Muscle of leg (tissue), 11 donors: Measurements from ENCODE around the gene STK24. TPM values are rescaled to one million over a fixed set of nuclear protein-coding genes. Genes with fewer than 3 reads are reported as not detected.
A peak's percentile ranks its signal among the peaks of the same experiment; 100 is the strongest.

Source experiments
- DNase-seq: peaks from one replicate; pipeline ENCODE4 v3.0.0; 2013
- H3K27ac ChIP-seq: one replicate; pipeline ENCODE4 v1.5.1; 2013; ENCODE audit warnings: mild to moderate bottlenecking, low read length, control low read depth
- H3K27me3 ChIP-seq: one replicate; pipeline ENCODE4 v1.6.1; 2013; ENCODE audit warnings: low read length; ENCODE audit not compliant: control insufficient read depth, insufficient read depth
- H3K36me3 ChIP-seq: one replicate; pipeline ENCODE4 v1.6.1; 2013; ENCODE audit warnings: low read length; ENCODE audit not compliant: control insufficient read depth, insufficient read depth
- H3K4me1 ChIP-seq: one replicate; pipeline ENCODE4 v1.6.1; 2013; ENCODE audit warnings: low read length; ENCODE audit not compliant: control insufficient read depth, insufficient read depth
- H3K4me3 ChIP-seq: one replicate; pipeline ENCODE4 v1.5.1; 2013; ENCODE audit warnings: low read length, control low read depth
- H3K9me3 ChIP-seq: replicated peaks from 2 replicates; pipeline ENCODE4 v1.6.1; 2013; ENCODE audit warnings: low read depth, low read length; ENCODE audit not compliant: control insufficient read depth
- WGBS: methylation state at CpG from one replicate; pipeline ENCODE4 v1.1.5; 2013; ENCODE audit warnings: missing lambda C conversion rate; ENCODE audit not compliant: insufficient coverage; 5-methylcytosine and 5-hydroxymethylcytosine counted together
- polyA plus RNA-seq, 8 donors: library from polyadenylated mRNA; unstranded; fragments of 120-200 nt; gene quantifications; one replicate each; pipeline versions ENCODE4 v1.2.1 to v1.2.3, GENCODE V29; 2013; ENCODE audit warnings: inconsistent platforms in 1 of 8, low replicate concordance in 1 of 8; ENCODE audit not compliant: insufficient read length in 8 of 8, insufficient read depth in 1 of 8
- total RNA-seq: library from RNA; stranded (reverse); fragments of 120-200 nt; gene quantifications from one replicate; pipeline ENCODE4 v1.2.4, GENCODE V29; 2013

The STK24 gene
- total and polyA plus RNA-seq, 9 donors: 36.2 to 61.8 (median 44.1) TPM

DNA sequence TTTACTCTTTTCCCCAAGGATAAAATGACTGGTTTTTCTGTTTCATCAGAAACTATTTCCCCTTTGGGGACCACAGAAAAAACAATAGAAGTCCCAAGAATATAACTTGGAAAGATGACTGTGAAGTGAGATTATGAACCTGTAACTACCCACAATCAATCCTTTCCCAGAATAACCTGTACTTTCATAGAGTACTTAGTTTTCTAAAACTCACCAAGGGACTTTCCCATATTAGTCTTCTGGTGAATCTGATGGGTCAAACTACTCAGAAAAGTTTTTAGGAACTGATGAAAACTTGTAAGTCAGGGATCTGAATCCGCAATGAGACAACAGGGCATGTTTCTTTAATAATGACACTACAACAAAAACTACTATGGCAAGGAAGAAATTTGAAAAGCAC is 62.6 kb downstream of the STK24 start:
- Histone ChIP-seq H3K27me3 (no peaks in the 10 kb centered on the region), H3K4me3 (no peak overlapping the region), H3K36me3 (peaks cover 9% of the 10 kb centered on the region), H3K27ac (no peak overlapping the region), H3K9me3 (no peaks in the 10 kb centered on the region), H3K4me1 (peaks cover 12% of the 10 kb centered on the region)
- WGBS: no CpG with 5 or more reads among the region's 1 CpG
- DNase-seq: no peak

DNA sequence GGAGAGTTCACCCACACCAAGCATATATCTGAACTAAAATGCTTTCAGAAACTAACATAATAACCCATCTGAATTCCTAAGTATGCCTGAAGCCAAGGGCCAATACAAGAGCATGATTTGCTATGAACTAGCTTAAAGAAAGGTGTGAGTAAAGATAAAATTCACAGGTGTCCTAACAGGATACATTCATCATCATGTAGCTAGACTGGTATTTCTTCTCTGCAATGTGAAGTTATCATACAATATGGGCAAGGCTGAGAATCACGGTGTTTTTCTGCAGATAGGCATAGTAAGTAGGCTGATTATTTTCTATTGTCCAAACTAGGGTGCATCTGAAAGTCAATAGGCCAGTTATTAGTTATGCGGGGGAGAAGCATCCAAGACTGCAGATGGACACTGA is 63.1 kb downstream of the STK24 start:
- H3K9me3 ChIP-seq: no peaks in the 10 kb centered on the region
- H3K36me3 ChIP-seq: peaks cover 9% of the 10 kb centered on the region
- WGBS: no CpG with 5 or more reads among the region's 2 CpGs
- no peak overlapping the region for H3K27ac ChIP-seq
- no peaks in the 10 kb centered on the region for H3K27me3 ChIP-seq
- peaks cover 12% of the 10 kb centered on the region for H3K4me1 ChIP-seq
- H3K4me3 ChIP-seq: no peak overlapping the region
- DNase-seq: no peak

DNA sequence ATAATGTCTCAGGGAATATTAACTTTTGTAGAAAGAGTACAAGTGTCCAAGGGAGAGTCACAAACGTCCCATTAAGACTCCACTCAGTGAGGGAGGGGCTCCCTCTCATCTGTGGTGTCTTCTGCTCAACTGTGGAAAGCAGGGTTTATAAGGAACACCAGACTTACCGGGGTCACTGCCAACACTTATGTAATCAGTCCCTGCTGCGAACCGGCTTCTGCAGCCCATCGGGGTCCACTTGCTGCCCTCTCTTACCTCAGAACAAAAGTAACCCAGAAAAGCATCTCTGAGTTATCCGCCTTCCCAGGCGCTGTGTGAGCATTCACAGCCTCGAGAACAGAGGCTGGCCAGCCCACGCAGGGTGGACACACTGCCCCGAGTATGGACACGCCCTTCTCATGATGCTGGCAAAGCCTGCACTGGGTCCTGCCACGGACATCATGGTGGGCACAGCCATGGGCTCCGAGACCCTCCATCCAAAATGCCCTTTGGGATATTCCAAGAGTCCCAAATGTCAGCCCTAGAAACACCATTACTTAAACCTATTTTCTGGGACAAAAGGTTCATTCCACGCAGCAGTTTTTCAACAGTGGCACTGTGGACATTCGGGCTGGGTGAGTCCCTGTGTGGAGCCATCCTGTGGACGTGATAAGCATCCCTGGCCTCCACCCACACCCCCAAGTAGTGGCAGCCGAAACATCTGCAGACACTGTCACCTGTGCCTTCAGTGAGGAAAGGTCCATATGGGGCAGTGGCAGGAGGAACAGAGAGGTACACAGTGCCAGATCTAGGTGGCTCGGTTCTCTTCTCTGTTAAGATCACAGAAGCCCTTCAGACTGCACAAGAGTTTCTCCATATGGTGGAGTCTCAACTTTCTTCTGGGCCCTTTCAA is 63.9 kb downstream of the STK24 start:
- Histone ChIP-seq H3K9me3 (no peaks in the 10 kb centered on the region), H3K27ac (no peak overlapping the region), H3K4me3 (no peak overlapping the region), H3K4me1 (peaks cover 16% of the 10 kb centered on the region), H3K36me3 (peaks cover 9% of the 10 kb centered on the region), H3K27me3 (no peaks in the 10 kb centered on the region)
- 72% methylated on average over 11 of the region's 18 CpGs for WGBS
- DNase-seq: no peak

DNA sequence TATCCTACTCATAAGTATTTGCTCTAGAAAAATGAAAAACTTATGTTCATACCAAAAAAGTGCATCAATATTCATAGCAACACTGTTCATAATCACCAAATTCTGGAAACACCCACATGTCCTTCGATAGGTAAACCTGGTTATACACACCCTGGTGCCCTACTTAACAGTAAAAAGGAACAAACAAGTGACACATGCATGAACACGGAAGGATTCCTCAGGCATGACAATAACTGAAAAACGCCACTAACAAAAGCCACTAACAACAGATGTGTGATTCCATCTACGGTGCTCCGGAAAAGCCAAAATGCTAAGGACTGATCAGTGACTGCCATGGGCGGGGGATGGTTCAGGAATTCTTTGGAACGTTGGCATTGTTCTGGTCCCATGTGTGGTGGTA is 65.5 kb downstream of the STK24 start:
- Histone ChIP-seq H3K27me3 (no peaks in the 10 kb centered on the region), H3K36me3 (peaks cover 6% of the 10 kb centered on the region), H3K4me3 (no peak overlapping the region), H3K9me3 (no peaks in the 10 kb centered on the region), H3K4me1 (peaks cover 28% of the 10 kb centered on the region), H3K27ac (no peak overlapping the region)
- DNase-seq: no peak
- 100% methylated on average over 1 of the region's 7 CpGs for WGBS

DNA sequence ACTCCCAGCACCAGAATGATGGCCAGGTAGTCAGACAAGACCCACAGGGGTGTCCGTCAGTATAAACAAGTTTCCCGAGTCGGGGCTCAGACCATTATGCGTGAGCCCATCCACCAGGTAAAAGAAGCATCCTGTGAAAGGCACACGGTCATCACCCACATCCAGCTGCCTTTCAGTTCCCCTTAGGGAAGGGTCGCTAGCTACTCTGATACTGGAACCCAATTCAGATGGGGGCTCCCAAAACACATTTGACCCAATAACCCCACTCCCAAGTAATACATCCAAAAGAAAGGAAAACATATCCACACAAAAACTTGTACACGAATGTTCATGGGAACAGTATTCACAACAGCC is 66.8 kb downstream of the STK24 start:
- Histone ChIP-seq H3K27me3 (no peaks in the 10 kb centered on the region), H3K9me3 (no peaks in the 10 kb centered on the region), H3K4me1 (peaks cover 33% of the 10 kb centered on the region), H3K36me3 (peaks cover 3% of the 10 kb centered on the region), H3K4me3 (no peak overlapping the region), H3K27ac (peak overlapping the region; percentile 22)
- WGBS: 91% methylated on average over 4 of the region's 7 CpGs
- DNase-seq: no peak

DNA sequence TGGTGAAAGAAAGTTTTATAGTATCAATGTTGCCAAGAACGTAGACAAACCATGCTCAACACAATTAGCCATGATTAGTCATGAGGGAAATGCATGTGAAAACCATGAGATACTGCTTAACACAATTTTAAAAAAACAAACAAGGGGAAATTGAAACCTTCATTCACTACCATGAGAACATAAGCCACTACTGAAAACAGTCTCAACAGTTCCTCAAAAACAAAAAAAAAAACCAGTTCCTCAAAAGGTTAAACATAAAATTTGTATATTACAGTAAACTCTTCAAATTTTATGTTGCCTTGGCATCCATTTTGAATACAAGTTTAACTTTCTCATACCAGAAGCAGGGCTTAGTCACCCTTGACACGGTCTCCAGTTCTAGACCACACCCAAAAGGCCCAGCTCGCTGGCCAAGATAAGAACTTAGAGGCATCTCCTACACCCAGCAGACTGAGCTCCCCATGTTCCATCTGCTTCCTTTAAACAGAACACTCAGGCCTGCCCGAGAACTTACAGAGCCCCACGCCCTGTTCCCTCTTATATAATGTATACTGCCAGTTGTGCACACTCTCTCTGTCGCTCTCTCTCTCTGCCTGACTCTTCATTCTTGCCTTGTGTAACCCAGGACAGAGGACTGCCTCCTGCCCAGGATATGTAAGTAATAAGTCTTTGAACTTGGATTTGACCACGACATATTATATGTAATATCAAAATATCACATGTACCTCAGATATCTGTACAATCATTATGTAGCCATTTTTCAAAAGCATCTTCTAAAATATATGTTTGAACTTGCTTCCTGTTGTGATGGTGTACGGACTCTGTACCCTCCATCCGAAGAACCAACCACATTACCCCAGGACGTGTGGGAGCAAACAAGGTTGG is 67.4 kb downstream of the STK24 start:
- H3K27ac ChIP-seq: peak overlapping the region; percentile 73
- no peaks in the 10 kb centered on the region for H3K27me3 ChIP-seq
- no peaks in the 10 kb centered on the region for H3K9me3 ChIP-seq
- WGBS: 62% methylated on average over 4 of the region's 10 CpGs
- peaks cover 37% of the 10 kb centered on the region for H3K4me1 ChIP-seq
- peaks cover 3% of the 10 kb centered on the region for H3K36me3 ChIP-seq
- DNase-seq: peak; percentile 68
- H3K4me3 ChIP-seq: no peak overlapping the region

GRCh38 chr13:98508685-98509084 is 68.2 kb downstream of the STK24 start:
- Histone ChIP-seq H3K27ac (peak overlapping the region; percentile 73), H3K4me1 (peaks cover 44% of the 10 kb centered on the region), H3K4me3 (no peak overlapping the region), H3K36me3 (peaks cover 3% of the 10 kb centered on the region), H3K27me3 (no peaks in the 10 kb centered on the region), H3K9me3 (no peaks in the 10 kb centered on the region)
- no peak for DNase-seq
- WGBS: 73% methylated on average over 1 of the region's 2 CpGs

DNA sequence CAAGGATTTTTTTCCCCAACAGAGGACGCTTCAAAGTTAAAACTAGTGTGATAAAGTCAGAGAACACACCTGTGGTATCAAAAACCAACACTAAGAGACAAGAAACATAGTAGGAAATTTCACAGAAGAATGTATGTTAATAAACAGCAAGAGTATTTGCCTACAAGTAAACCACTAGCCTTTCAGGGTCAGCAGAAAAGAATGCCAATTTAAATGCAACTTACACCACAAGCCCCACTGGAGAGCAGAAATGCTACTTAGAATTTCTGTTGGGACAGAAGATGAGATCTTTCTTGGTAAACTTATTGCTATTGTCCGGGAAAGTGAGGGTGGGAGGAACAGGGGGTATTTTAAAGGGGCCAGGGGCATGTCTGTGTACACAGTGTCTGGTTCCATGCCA is 68.6 kb downstream of the STK24 start:
- H3K27me3 ChIP-seq: no peaks in the 10 kb centered on the region
- peaks cover 48% of the 10 kb centered on the region for H3K4me1 ChIP-seq
- H3K9me3 ChIP-seq: no peaks in the 10 kb centered on the region
- H3K36me3 ChIP-seq: peaks cover 3% of the 10 kb centered on the region
- no peak overlapping the region for H3K4me3 ChIP-seq
- no peak overlapping the region for H3K27ac ChIP-seq
- no CpG with 5 or more reads among the region's 2 CpGs for WGBS
- no peak for DNase-seq

DNA sequence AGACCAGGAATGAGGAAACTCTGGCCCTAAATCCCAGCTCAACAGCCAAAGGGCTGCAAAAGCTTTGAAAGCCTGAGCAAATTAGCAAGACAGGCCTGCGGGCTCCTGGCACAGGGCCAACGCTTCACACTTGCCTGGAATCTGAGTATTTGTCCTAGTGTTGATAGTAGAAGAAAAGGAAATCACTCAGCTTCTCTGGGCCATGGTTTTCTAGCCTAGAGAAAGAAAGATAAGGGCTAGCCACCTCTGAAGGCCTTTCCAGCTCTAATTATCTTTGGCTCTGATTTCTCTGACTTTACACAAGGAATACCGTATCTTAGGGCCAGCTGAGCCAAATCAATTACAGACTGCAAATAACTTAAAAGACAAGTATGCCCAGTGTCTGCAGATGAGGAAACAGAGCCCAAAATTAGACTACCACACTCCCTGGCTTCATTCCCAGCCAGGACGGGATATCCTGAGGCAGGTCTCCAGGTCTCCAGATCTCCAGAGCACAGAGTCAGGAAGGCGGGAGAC is 69.6 kb downstream of the STK24 start:
- H3K27me3 ChIP-seq: no peaks in the 10 kb centered on the region
- peaks cover 44% of the 10 kb centered on the region for H3K4me1 ChIP-seq
- peak overlapping the region; percentile 38 for H3K27ac ChIP-seq
- peaks cover 2% of the 10 kb centered on the region for H3K36me3 ChIP-seq
- no peaks in the 10 kb centered on the region for H3K9me3 ChIP-seq
- WGBS: 45% methylated on average over 2 of the region's 5 CpGs
- DNase-seq: peak; percentile 64
- no peak overlapping the region for H3K4me3 ChIP-seq

DNA sequence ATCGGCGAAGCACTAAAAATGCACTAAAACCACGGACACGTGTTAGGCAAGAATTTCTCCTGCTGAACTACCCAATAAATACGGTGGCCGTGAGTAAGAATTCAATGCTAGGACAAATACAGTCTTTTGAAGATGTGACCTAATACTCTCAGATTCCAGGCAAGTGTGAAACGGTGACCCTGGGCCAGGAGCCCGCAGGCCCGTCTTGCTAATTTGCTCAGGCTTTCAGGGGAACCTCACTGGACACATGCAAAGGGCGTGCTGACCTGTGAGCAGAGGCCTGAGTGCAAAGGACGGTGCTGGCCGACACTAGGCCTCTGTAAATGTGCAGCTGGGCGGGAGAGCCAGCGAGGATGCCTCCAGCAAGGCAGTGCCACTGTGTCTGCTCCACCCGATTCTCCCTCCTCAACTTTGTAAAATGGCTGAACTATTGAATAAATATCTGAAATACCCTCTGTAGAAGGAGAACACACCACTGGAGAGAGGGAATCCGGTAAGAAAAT is 70.1 kb downstream of the STK24 start:
- Histone ChIP-seq H3K36me3 (peaks cover 3% of the 10 kb centered on the region), H3K4me3 (no peak overlapping the region), H3K9me3 (no peaks in the 10 kb centered on the region), H3K27ac (peak overlapping the region; percentile 6), H3K27me3 (no peaks in the 10 kb centered on the region), H3K4me1 (peaks cover 44% of the 10 kb centered on the region)
- WGBS: 71% methylated on average over 10 of the region's 16 CpGs
- no peak for DNase-seq
